Mesothelial cell of epicardium (in vitro differentiated cells): Measurements from ENCODE around the gene ZNF79. TPM values are rescaled to one million over a fixed set of nuclear protein-coding genes. Genes with fewer than 3 reads are reported as not detected.

Source experiments
- DNase-seq, 2 experiments: peaks; one replicate each; pipeline ENCODE4 v3.0.0; 2021; ENCODE audit warnings: low spot score in 2 of 2; ENCODE audit not compliant: unreplicated experiment in 2 of 2
- H3K27ac Mint-ChIP-seq: 2 replicates; pipeline ENCODE4 v1.8.0; 2021; ENCODE audit warnings: mixed read lengths
- H3K27me3 Mint-ChIP-seq: 2 replicates; pipeline ENCODE4 v1.8.0; 2021; ENCODE audit warnings: low read depth, mixed read lengths
- H3K36me3 Mint-ChIP-seq: 2 replicates; pipeline ENCODE4 v1.8.0; 2021; ENCODE audit warnings: mixed read lengths
- H3K4me1 Mint-ChIP-seq: 2 replicates; pipeline ENCODE4 v1.8.0; 2021; ENCODE audit warnings: mixed read lengths
- H3K4me3 Mint-ChIP-seq: 2 replicates; pipeline ENCODE4 v1.8.0; 2021; ENCODE audit warnings: mild to moderate bottlenecking, moderate library complexity, mixed read lengths
- H3K9me3 Mint-ChIP-seq: 2 replicates; pipeline ENCODE4 v1.8.0; 2021; ENCODE audit warnings: mixed read lengths
- CTCF ChIP-seq: fragments of 200-600 bp; sonication (generic); IDR thresholded peaks from one replicate; pipeline ENCODE4 v1.5.0; 2021; ENCODE audit warnings: antibody characterized with exemption; ENCODE audit not compliant: unreplicated experiment
- total RNA-seq: library from RNA; stranded (reverse); gene quantifications from 3 replicates; pipeline ENCODE4 v1.2.1, GENCODE V29; 2021

Gene ZNF79
- total RNA-seq, 1 donor from 2014 or later, result 11.0 TPM

- Mint-ChIP-seq H3K27ac (peak overlapping the region; percentile 97), H3K27me3 (no peaks in the 10 kb centered on the region), H3K9me3 (no peaks in the 10 kb centered on the region), H3K4me1 (peaks cover 26% of the 10 kb centered on the region), H3K36me3 (peaks cover 51% of the 10 kb centered on the region), H3K4me3 (no peak overlapping the region)
- DNase-seq, result no peak
- TF ChIP-seq CTCF, result no peak
These were observed 22.7 kb downstream of the ZNF79 start for GRCh38 chr9:127446713-127447415.

GRCh38 chr9:127447416-127448111, 23.4 kb downstream of the ZNF79 start:
- DNase-seq, result no peak
- Mint-ChIP-seq H3K36me3 (peaks cover 48% of the 10 kb centered on the region), H3K4me3 (peak overlapping the region; percentile 96), H3K27me3 (no peaks in the 10 kb centered on the region), H3K9me3 (no peaks in the 10 kb centered on the region), H3K4me1 (peaks cover 32% of the 10 kb centered on the region), H3K27ac (peak overlapping the region; percentile 97)
- TF ChIP-seq CTCF, result no peak

- peak overlapping the region; percentile 96 for H3K4me3 Mint-ChIP-seq
- no peaks in the 10 kb centered on the region for H3K9me3 Mint-ChIP-seq
These were observed 24.1 kb downstream of the ZNF79 start for GRCh38 chr9:127448112-127448805.

GRCh38 chr9:127449332-127449966, 25.3 kb downstream of the ZNF79 start:
- Mint-ChIP-seq H3K27me3 (no peaks in the 10 kb centered on the region), H3K4me1 (peaks cover 34% of the 10 kb centered on the region), H3K4me3 (peak overlapping the region; percentile 96), H3K9me3 (no peaks in the 10 kb centered on the region), H3K27ac (peak overlapping the region; percentile 97), H3K36me3 (peaks cover 44% of the 10 kb centered on the region)
- no peak for DNase-seq
- TF ChIP-seq CTCF, result no peak

More at GRCh38 chr9:127448112-127448805, 24.1 kb downstream of the ZNF79 start:
- H3K4me1 Mint-ChIP-seq, result peaks cover 34% of the 10 kb centered on the region
- H3K36me3 Mint-ChIP-seq, result peaks cover 47% of the 10 kb centered on the region
- peak overlapping the region; percentile 97 for H3K27ac Mint-ChIP-seq
- DNase-seq, result no peak
- no peaks in the 10 kb centered on the region for H3K27me3 Mint-ChIP-seq
- no peak for TF ChIP-seq CTCF

GRCh38 chr9:127450243-127450760, 26.1 kb downstream of the ZNF79 start:
- no peaks in the 10 kb centered on the region for H3K27me3 Mint-ChIP-seq
- H3K36me3 Mint-ChIP-seq, result peaks cover 38% of the 10 kb centered on the region
- TF ChIP-seq CTCF, result no peak
- H3K9me3 Mint-ChIP-seq, result no peaks in the 10 kb centered on the region
- peak overlapping the region; percentile 97 for H3K27ac Mint-ChIP-seq
- peak overlapping the region; percentile 96 for H3K4me3 Mint-ChIP-seq
- no peak for DNase-seq
- H3K4me1 Mint-ChIP-seq, result peaks cover 34% of the 10 kb centered on the region
